ENCODE results near the gene KCP. TPM values are rescaled to one million over a fixed set of nuclear protein-coding genes. Genes with fewer than 3 reads are reported as not detected.

Gene KCP
- total RNA-seq, 1 experiment from 2014 or later = 1.6 TPM

GRCh38 chr7:128937647-128938543 is 27.4 kb upstream of the KCP start, which contains the start of gene IRF5:
Gene IRF5 (plus strand): TSS chr7:128937927. CDS start chr7:128942082, 4,155 bp downstream.
- Histone ChIP-seq H3K9ac (ENCODE audit: low read length) (peak within 1 kb of the TSS; percentile 70), H3K4me3 (replicated peaks in 1 of 2; ENCODE audit: low read depth in 1 of 2, low read length in 2 of 2) (peak within 1 kb of the TSS; percentile 68 to 84), H4K20me1 (ENCODE audit: insufficient read depth) (no peaks in the 10 kb centered on the region), H3K27ac (ENCODE audit: low read depth, low read length) (peak within 1 kb of the TSS; percentile 67), H3K9me3 (ENCODE audit: control insufficient read depth in 1 of 2, insufficient read depth in 1 of 2, low read depth in 1 of 2, low read length in 2 of 2) (no peaks in the 10 kb centered on the region), H3K27me3 (ENCODE audit: insufficient read depth, low read length) (no peaks in the 10 kb centered on the region), H2AFZ (ENCODE audit: low read depth, low read length, poor library complexity, severe bottlenecking) (no peak within 1 kb of the TSS), H3K79me2 (ENCODE audit: insufficient read depth, low read length) (no peaks in the 10 kb centered on the region), H3K9me2 (ENCODE audit: insufficient read depth) (no peaks in the 10 kb centered on the region), H3K36me3 (ENCODE audit: control insufficient read depth in 1 of 2, insufficient read depth in 2 of 2, low read length in 2 of 2) (no peaks in the 10 kb centered on the region), H3K4me2 (ENCODE audit: low read length) (peak within 1 kb of the TSS; percentile 99), H3K4me1 (ENCODE audit: control insufficient read depth in 1 of 2, insufficient read depth in 2 of 2, low read length in 2 of 2) (peaks cover 10 to 22% of the 10 kb centered on the region in 2 experiments; a peak in 3 of 4 replicates)
- RAD21 ChIA-PET (ENCODE audit: low non-redundant PET in 1 of 2, low total read pairs in 2 of 2, uncharacterized antibody in 2 of 2, unreplicated experiment in 2 of 2) = no interaction called here
- POLR2A ChIA-PET = interaction anchor here (1.4 kb wide), 1 partner anchor 10 kb away, joined by 6 read pairs; no protein-coding TSS in a partner anchor
- DNase-seq (ENCODE audit: low read depth, low spot score) (peak; percentile 15), ATAC-seq (peak; percentile 89)
- BruUV-seq (replicated peaks) = no TSS peak
- TF ChIP-seq TCF7L2 (IDR thresholded peaks at IDR 0.05; ENCODE audit: borderline replicate concordance, extremely low read depth, insufficient read depth, insufficient read length) = no peak
- TF ChIP-seq, protein P1, sequence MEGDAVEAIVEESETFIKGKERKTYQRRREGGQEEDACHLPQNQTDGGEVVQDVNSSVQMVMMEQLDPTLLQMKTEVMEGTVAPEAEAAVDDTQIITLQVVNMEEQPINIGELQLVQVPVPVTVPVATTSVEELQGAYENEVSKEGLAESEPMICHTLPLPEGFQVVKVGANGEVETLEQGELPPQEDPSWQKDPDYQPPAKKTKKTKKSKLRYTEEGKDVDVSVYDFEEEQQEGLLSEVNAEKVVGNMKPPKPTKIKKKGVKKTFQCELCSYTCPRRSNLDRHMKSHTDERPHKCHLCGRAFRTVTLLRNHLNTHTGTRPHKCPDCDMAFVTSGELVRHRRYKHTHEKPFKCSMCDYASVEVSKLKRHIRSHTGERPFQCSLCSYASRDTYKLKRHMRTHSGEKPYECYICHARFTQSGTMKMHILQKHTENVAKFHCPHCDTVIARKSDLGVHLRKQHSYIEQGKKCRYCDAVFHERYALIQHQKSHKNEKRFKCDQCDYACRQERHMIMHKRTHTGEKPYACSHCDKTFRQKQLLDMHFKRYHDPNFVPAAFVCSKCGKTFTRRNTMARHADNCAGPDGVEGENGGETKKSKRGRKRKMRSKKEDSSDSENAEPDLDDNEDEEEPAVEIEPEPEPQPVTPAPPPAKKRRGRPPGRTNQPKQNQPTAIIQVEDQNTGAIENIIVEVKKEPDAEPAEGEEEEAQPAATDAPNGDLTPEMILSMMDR (IDR thresholded peaks at IDR 0.05 in 2 of 3, conservative IDR thresholded peaks at IDR 0.05 in 1 of 3; ENCODE audit: borderline replicate concordance in 1 of 3, insufficient read depth in 1 of 3, low read depth in 2 of 3, low read length in 2 of 3) = no peak
- peak; percentile 85 for TF ChIP-seq ZFX (IDR thresholded peaks at IDR 0.05)
- peak; percentile 87 for TF ChIP-seq EGR1 (IDR thresholded peaks at IDR 0.05; ENCODE audit: low read depth)
- TF ChIP-seq RAD21 (IDR thresholded peaks at IDR 0.05; ENCODE audit: low read depth) = no peak
- no peak for TF ChIP-seq FOSL1 (IDR thresholded peaks at IDR 0.05; ENCODE audit: low read depth)
- peak; percentile 79 for TF ChIP-seq POLR2AphosphoS5 (IDR thresholded peaks at IDR 0.05; ENCODE audit: low read depth, low read length)
- TF ChIP-seq ZNF274 (IDR thresholded peaks at IDR 0.05; ENCODE audit: low read depth, low read length) = no peak
- TF ChIP-seq POLR2A (IDR thresholded peaks at IDR 0.05; ENCODE audit: borderline replicate concordance, extremely low read depth, insufficient read depth, insufficient read length) = peak; percentile 30
- TF ChIP-seq CEBPB (IDR thresholded peaks at IDR 0.05; ENCODE audit: low read depth) = no peak
- no peak for TF ChIP-seq JUND (IDR thresholded peaks at IDR 0.05)
- no peak for TF ChIP-seq SP1 (IDR thresholded peaks at IDR 0.05; ENCODE audit: low read depth)
- TF ChIP-seq, protein P2, sequence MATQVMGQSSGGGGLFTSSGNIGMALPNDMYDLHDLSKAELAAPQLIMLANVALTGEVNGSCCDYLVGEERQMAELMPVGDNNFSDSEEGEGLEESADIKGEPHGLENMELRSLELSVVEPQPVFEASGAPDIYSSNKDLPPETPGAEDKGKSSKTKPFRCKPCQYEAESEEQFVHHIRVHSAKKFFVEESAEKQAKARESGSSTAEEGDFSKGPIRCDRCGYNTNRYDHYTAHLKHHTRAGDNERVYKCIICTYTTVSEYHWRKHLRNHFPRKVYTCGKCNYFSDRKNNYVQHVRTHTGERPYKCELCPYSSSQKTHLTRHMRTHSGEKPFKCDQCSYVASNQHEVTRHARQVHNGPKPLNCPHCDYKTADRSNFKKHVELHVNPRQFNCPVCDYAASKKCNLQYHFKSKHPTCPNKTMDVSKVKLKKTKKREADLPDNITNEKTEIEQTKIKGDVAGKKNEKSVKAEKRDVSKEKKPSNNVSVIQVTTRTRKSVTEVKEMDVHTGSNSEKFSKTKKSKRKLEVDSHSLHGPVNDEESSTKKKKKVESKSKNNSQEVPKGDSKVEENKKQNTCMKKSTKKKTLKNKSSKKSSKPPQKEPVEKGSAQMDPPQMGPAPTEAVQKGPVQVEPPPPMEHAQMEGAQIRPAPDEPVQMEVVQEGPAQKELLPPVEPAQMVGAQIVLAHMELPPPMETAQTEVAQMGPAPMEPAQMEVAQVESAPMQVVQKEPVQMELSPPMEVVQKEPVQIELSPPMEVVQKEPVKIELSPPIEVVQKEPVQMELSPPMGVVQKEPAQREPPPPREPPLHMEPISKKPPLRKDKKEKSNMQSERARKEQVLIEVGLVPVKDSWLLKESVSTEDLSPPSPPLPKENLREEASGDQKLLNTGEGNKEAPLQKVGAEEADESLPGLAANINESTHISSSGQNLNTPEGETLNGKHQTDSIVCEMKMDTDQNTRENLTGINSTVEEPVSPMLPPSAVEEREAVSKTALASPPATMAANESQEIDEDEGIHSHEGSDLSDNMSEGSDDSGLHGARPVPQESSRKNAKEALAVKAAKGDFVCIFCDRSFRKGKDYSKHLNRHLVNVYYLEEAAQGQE (IDR thresholded peaks at IDR 0.05; ENCODE audit: low read depth) = no peak
- TF ChIP-seq, protein P3, sequence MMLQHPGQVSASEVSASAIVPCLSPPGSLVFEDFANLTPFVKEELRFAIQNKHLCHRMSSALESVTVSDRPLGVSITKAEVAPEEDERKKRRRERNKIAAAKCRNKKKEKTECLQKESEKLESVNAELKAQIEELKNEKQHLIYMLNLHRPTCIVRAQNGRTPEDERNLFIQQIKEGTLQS (IDR thresholded peaks at IDR 0.05) = no peak
- no peak for TF ChIP-seq YY1 (IDR thresholded peaks at IDR 0.05; ENCODE audit: extremely low read depth, insufficient replicate concordance, low read depth, low read length)
- no peak for TF ChIP-seq MAX (IDR thresholded peaks at IDR 0.05)
- no peak for TF ChIP-seq ZBTB33 (IDR thresholded peaks at IDR 0.05; ENCODE audit: extremely low read depth, insufficient replicate concordance, low read length)
- TF ChIP-seq ELF1 (IDR thresholded peaks at IDR 0.05; ENCODE audit: borderline replicate concordance, low read depth) = no peak; the same call in 1 of the 2 replicates
- CTCF ChIA-PET = interaction anchor here (1.0 kb wide), 2 partner anchors 9 to 11 kb away, joined by 3 read pairs; no protein-coding TSS in a partner anchor
- intact Hi-C loops (cut with micrococcal nuclease) = no loop called here

Data from HCT116 (cell line).